ENCODE data around the gene HSP90AB1.

- TF ChIP-seq CTCF (conservative IDR thresholded peaks at IDR 0.05; ENCODE audit: low read depth, low read length) (no peak), EZH2 (IDR thresholded peaks at IDR 0.05; ENCODE audit: low read length, unreplicated experiment) (no peak), EZH2phosphoT487 (IDR thresholded peaks at IDR 0.05; ENCODE audit: borderline replicate concordance, low read length) (no peak)
These were observed 17.5 kb downstream of the HSP90AB1 start for GRCh38 chr6:44264154-44265006.

Measured in PC-3 (cell line).